SK-N-DZ (cell line): Measurements from ENCODE around the gene ARL2.
A peak's percentile ranks its signal among the peaks of the same experiment; 100 is the strongest.

Experiments used
- DNase-seq: peaks from one replicate; pipeline ENCODE4 v3.0.0-alpha.2; 2015; ENCODE audit warnings: low spot score

The ARL2 gene

GRCh38 chr11:65045061-65045460 is 31.1 kb downstream of the ARL2 start:
- no peak for DNase-seq

- DNase-seq, result no peak
Observed at GRCh38 chr11:65045728-65046127, 31.8 kb downstream of the ARL2 start.

DNA sequence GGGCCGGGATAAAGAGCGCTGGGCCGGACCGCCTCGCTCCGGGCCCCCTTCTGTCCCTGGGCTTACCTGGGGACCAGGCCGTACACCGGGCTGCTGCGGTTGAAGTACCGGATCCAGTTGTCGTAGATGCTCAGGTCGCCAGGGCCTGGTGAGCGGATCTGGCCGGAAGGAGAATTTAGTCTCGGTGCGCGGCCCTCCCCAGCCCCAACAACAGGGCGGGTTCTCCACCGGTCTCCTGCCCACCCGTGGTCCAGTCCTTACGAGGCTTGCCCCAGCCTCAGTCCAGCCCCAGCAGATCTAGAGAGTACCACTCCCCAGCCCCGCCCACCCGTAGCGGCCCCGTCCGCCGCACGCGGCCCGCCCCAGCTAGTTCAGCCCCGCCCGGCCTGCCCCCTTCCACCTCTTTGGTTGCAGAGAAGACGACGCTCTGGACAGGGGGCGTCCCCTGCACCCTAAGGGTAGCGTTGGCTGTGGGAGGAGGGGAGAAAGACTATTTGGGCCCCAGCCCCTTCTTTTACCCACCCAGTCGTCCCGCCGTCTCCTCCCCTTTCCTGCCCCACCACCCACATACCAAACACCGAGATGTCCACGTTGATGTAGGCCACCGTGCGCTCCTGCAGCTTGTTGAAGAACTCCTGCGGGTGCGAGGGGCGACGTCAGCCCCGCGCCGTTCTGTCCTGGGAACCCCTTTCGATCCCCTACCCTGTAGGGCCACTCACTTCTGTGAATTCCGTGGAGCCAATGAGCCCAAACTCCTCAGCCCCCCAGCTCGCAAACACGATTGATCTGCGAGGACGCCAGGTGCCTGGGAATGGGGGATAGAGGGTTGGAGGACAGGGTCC is 33.8 kb downstream of the ARL2 start:
- DNase-seq, result no peak

GRCh38 chr11:65051398-65051858 is 37.5 kb downstream of the ARL2 start:
- no peak for DNase-seq

GRCh38 chr11:65053827-65054508 is 40.0 kb downstream of the ARL2 start:
- no peak for DNase-seq

- no peak for DNase-seq
Observed at GRCh38 chr11:65055538-65055937, 41.6 kb downstream of the ARL2 start.

GRCh38 chr11:65056999-65057398 is 43.0 kb downstream of the ARL2 start:
- no peak for DNase-seq

DNA sequence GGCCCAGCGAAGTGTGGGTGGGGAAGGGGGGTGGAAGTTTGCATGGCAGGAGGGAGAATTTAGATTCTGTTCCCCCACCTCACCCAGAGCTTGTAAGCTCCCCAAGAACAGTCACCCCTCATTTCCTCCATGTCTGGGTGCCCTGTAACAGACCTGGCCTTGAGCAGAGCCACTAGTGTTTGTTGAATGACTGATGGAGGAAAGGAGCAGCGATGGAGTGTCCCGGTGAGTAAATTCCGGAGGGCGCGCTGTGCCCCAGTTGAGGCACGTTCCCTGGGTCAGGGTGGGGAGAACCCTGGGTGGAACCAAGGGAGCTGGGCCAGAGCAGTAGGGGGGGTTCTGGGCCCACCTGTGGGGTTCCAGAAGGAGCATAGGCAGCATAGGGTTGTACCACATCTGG is 43.6 kb downstream of the ARL2 start:
- DNase-seq, result no peak

GRCh38 chr11:65058012-65058411 is 44.1 kb downstream of the ARL2 start:
- DNase-seq, result no peak

DNA sequence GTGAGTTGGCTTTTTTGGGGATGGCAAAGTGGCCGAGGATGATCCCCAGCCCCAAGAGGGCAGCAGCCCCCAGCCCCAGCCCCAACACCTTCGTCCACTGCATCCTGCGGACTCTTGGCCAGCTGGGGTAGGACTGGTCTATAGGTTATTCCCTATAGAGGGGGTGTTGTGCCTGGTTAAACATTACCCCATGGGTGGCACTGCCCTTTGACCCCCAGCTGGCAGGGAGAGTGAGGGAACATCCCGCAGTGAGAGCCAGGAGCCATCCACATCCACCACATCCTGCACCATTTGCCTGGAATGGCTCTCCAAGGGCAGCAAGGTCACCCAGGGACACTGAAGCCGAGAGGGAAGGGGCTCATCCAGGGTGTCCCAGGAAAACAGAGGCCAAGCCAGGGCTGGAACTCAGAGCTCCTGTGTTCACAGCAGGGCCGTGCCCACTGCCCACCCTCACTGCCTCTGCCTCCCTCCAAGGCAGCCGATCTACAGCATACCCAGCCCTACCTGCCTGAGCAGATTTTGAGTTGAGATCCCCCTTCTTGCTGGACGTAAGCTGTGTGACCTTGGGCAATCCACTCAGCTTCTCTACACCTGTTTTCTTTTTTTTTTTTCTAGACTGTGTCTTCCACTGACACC is 44.6 kb downstream of the ARL2 start, which contains the start of gene NAALADL1:
NAALADL1 (minus strand) TSS at position 135 of the 636 bp plus-strand sequence; CDS start at position 103, 32 bp downstream.
- DNase-seq, result no peak

GRCh38 chr11:65059523-65059922 is 45.6 kb downstream of the ARL2 start:
- DNase-seq, result no peak

DNA sequence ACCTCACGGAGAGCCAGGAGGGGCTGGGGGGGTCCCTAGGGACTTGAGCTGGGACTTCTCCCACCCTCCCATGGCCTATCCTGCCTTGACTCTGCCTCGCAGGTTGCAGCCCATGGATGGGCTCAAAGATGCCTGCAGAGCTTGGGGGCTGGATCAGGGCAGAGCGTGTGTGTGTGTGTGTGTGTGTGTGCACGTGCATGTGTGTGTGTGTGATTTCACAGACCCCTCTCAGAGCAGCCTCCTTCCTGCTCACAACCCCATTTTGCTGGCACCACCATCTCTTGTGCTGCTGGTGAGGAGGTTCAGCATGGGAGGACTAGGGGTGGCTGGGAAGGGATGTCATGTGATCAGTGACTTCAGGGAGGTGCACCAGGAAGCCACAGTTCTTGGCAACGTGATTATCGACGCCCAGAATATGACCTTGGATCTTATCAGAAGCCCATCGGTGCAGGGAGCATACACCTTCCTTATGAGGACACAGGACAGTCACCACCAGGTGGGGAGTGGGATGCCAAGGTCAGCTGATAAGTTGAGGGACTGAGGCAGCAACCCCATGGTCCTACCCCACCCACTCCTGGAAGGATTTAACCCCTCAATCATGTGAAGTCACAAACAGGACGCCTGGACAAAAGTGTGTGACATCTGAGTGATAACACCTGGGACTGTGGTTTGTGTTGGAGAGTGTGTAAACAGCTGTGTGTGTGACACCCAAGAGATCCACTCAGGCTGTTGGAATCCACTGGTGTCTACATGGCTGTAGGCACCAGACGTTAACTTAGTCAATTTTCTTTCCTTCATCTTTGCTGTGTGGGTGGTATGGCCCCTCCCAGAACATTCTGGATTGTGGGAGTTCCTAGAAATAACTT is 46.2 kb downstream of the ARL2 start:
- DNase-seq, result no peak

GRCh38 chr11:65060913-65061408 is 47.0 kb downstream of the ARL2 start:
- no peak for DNase-seq

DNA sequence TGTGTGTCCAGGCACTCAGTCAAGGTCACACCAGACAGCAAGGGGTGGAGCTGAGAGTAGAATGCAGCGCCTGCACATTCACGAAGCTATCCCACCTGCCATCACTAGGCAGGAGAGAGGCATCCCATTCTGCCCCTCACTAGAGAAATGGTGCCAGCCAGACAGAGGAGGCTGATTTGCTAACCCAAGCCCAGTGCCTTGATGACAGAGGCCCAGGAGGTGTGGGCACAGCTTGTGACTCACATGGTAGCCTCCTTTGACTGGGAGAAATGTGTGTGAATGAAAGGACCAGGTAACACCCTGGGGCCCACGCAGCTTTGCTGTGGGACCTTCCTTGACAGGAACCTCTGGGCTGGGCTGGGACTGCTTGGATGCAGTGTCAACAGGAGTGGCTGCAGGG is 49.6 kb downstream of the ARL2 start:
- no peak for DNase-seq

GRCh38 chr11:65064847-65065240 is 50.9 kb downstream of the ARL2 start:
- DNase-seq, result peak; percentile 82

DNA sequence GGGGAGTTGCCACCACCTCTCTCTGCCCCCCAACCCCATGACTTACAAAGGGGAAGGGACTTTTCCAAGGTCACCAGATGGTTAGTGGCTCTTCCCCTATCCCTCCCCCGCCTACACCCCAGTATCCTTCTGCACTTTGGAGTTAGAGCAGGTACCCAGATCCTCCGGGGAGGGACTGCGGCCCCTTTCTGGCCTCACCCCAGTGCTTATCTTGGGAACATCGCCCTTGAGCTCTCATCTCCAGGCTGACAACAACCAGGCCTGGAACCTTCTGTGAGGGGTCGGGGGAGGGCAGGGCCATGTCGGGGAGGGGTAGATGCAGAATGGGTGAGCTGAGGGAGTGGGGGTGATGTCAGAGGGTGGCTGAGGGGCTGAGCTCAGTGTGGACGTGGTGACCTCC is 51.9 kb downstream of the ARL2 start:
- DNase-seq, result peak; percentile 77

DNA sequence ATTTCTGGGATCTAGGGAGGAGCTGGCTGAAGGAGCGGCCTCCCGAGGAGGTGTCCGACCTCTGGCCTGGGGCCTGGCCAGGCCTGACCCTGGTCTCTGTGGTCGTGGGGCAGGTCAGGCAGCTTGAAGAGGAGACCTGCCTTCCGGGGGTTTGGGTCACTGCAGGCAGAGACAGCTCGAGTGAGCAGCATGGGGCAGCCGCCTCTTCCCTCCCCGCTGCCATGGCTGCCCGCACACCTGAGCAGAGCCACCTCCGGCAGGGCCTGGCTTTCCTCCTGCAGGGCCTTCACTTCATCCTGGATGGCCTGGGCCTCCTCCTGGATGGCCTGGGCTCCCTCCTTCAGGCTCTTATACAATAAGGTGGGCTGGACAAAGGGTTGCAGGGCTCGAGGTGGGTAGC is 52.4 kb downstream of the ARL2 start:
- no peak for DNase-seq

DNA sequence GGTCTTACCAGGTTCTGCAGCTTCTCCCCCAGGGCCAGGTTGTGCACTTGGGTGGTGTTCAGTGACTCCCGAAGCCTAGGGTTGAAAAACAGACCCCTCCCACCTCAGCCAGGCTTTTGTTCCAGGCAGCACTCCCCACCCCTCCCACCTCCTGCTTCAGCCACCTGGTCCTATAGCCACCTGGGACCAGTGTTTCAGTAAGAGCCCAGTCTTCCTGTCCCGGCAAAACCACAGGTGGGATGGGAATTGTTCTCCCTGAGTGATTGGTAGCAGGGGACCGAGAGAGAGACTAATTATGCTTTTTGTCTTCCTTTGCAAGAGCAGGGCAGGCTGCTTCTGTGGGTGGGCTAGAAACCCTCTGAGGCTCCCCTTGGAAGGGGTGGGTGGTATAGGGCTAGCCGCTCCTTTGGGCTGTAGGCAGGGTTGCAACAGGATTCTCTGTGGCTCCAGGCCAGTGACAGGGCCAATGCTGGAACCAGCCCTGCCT is 52.9 kb downstream of the ARL2 start:
- DNase-seq, result peak; percentile 51

GRCh38 chr11:65067446-65067845 is 53.5 kb downstream of the ARL2 start:
- DNase-seq, result no peak

DNA sequence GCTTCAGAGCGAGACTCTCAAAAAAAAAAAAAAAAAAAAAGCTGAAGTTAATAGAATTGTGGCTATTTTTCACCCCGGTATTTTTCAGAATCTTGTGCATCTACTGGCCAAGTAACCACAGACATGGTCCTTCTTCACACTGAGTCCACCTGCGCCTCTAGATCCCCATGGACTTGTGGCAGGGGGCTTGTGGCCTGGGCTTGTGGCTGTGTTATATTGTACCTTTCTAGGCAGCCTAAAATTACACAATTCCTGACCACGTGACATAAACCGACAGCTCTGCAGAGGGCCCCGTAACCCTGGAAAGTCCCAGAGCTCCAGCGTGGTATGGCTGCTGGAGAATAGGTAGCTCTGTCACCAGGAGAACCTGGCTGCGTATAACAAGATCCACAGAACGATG is 55.3 kb downstream of the ARL2 start:
- DNase-seq, result no peak
